ENCODE data around the gene GP9.

The GP9 gene

GRCh38 chr3:129050556-129051295, 9.9 kb upstream of the GP9 start:
- WGBS, 2 experiments: 90 to 92% methylated on average over 12 of the region's 12 CpGs
- Histone ChIP-seq H3K4me3 (ENCODE audit: insufficient read depth, low read depth, low read length) (no peak overlapping the region), H3K36me3 (ENCODE audit: control insufficient read depth, insufficient read depth, low read length) (no peaks in the 10 kb centered on the region), H3K4me1 (ENCODE audit: control insufficient read depth, insufficient read depth, low read length) (no peaks in the 10 kb centered on the region), H3K27me3 (ENCODE audit: control insufficient read depth, insufficient read depth, low read length, poor library complexity, severe bottlenecking) (no peaks in the 10 kb centered on the region), H3K27ac (ENCODE audit: insufficient read depth, low read depth, low read length, poor library complexity, severe bottlenecking) (no peak overlapping the region), H3K9me3 (ENCODE audit: control insufficient read depth, low read length) (no peaks in the 10 kb centered on the region)

GRCh38 chr3:129051871-129052340, 8.7 kb upstream of the GP9 start:
- Histone ChIP-seq H3K36me3 (ENCODE audit: control insufficient read depth, insufficient read depth, low read length) (no peaks in the 10 kb centered on the region), H3K27ac (ENCODE audit: insufficient read depth, low read depth, low read length, poor library complexity, severe bottlenecking) (no peak overlapping the region)
- WGBS, 2 experiments: 85 to 90% methylated on average over 5 of the region's 5 CpGs

GRCh38 chr3:129052675-129053074, 7.9 kb upstream of the GP9 start:
- Histone ChIP-seq H3K4me1 (ENCODE audit: control insufficient read depth, insufficient read depth, low read length) (no peaks in the 10 kb centered on the region), H3K27ac (ENCODE audit: insufficient read depth, low read depth, low read length, poor library complexity, severe bottlenecking) (no peak overlapping the region), H3K4me3 (ENCODE audit: insufficient read depth, low read depth, low read length) (no peak overlapping the region), H3K9me3 (ENCODE audit: control insufficient read depth, low read length) (no peaks in the 10 kb centered on the region), H3K27me3 (ENCODE audit: control insufficient read depth, insufficient read depth, low read length, poor library complexity, severe bottlenecking) (no peaks in the 10 kb centered on the region), H3K36me3 (ENCODE audit: control insufficient read depth, insufficient read depth, low read length) (no peaks in the 10 kb centered on the region)
- WGBS, 2 experiments: 94 to 95% methylated on average over 5 to 6 of the region's 6 CpGs

More at GRCh38 chr3:129051871-129052340, 8.7 kb upstream of the GP9 start:
- H3K4me1 ChIP-seq (ENCODE audit: control insufficient read depth, insufficient read depth, low read length): no peaks in the 10 kb centered on the region
- no peaks in the 10 kb centered on the region for H3K9me3 ChIP-seq (ENCODE audit: control insufficient read depth, low read length)
- H3K27me3 ChIP-seq (ENCODE audit: control insufficient read depth, insufficient read depth, low read length, poor library complexity, severe bottlenecking): no peaks in the 10 kb centered on the region
- H3K4me3 ChIP-seq (ENCODE audit: insufficient read depth, low read depth, low read length): no peak overlapping the region

GRCh38 chr3:129054605-129055104, 5.9 kb upstream of the GP9 start:
- no peak overlapping the region for H3K4me3 ChIP-seq (ENCODE audit: insufficient read depth, low read depth, low read length)
- no peaks in the 10 kb centered on the region for H3K27me3 ChIP-seq (ENCODE audit: control insufficient read depth, insufficient read depth, low read length, poor library complexity, severe bottlenecking)
- 92 to 94% methylated on average over 3 of the region's 3 CpGs for WGBS, 2 experiments
- H3K9me3 ChIP-seq (ENCODE audit: control insufficient read depth, low read length): no peaks in the 10 kb centered on the region
- H3K36me3 ChIP-seq (ENCODE audit: control insufficient read depth, insufficient read depth, low read length): no peaks in the 10 kb centered on the region
- H3K27ac ChIP-seq (ENCODE audit: insufficient read depth, low read depth, low read length, poor library complexity, severe bottlenecking): no peak overlapping the region
- H3K4me1 ChIP-seq (ENCODE audit: control insufficient read depth, insufficient read depth, low read length): no peaks in the 10 kb centered on the region

- 82 to 84% methylated on average over 9 of the region's 9 CpGs for WGBS, 2 experiments
- Histone ChIP-seq H3K9me3 (ENCODE audit: control insufficient read depth, low read length) (no peaks in the 10 kb centered on the region), H3K36me3 (ENCODE audit: control insufficient read depth, insufficient read depth, low read length) (no peaks in the 10 kb centered on the region), H3K27me3 (ENCODE audit: control insufficient read depth, insufficient read depth, low read length, poor library complexity, severe bottlenecking) (no peaks in the 10 kb centered on the region), H3K4me3 (ENCODE audit: insufficient read depth, low read depth, low read length) (no peak overlapping the region), H3K27ac (ENCODE audit: insufficient read depth, low read depth, low read length, poor library complexity, severe bottlenecking) (no peak overlapping the region), H3K4me1 (ENCODE audit: control insufficient read depth, insufficient read depth, low read length) (no peaks in the 10 kb centered on the region)
Measured at GRCh38 chr3:129056451-129057173, 4.0 kb upstream of the GP9 start.

- H3K4me1 ChIP-seq (ENCODE audit: control insufficient read depth, insufficient read depth, low read length): no peaks in the 10 kb centered on the region
- H3K27me3 ChIP-seq (ENCODE audit: control insufficient read depth, insufficient read depth, low read length, poor library complexity, severe bottlenecking): no peaks in the 10 kb centered on the region
- 94 to 95% methylated on average over 4 of the region's 4 CpGs for WGBS, 2 experiments
- H3K4me3 ChIP-seq (ENCODE audit: insufficient read depth, low read depth, low read length): no peak overlapping the region
- no peaks in the 10 kb centered on the region for H3K9me3 ChIP-seq (ENCODE audit: control insufficient read depth, low read length)
- H3K36me3 ChIP-seq (ENCODE audit: control insufficient read depth, insufficient read depth, low read length): no peaks in the 10 kb centered on the region
- H3K27ac ChIP-seq (ENCODE audit: insufficient read depth, low read depth, low read length, poor library complexity, severe bottlenecking): no peak overlapping the region
Measured at GRCh38 chr3:129057249-129057648, 3.3 kb upstream of the GP9 start.

- H3K4me1 ChIP-seq (ENCODE audit: control insufficient read depth, insufficient read depth, low read length): no peaks in the 10 kb centered on the region
- H3K36me3 ChIP-seq (ENCODE audit: control insufficient read depth, insufficient read depth, low read length): no peaks in the 10 kb centered on the region
- H3K9me3 ChIP-seq (ENCODE audit: control insufficient read depth, low read length): no peaks in the 10 kb centered on the region
- 86 to 89% methylated on average over 4 of the region's 4 CpGs for WGBS, 2 experiments
- no peaks in the 10 kb centered on the region for H3K27me3 ChIP-seq (ENCODE audit: control insufficient read depth, insufficient read depth, low read length, poor library complexity, severe bottlenecking)
- no peak overlapping the region for H3K4me3 ChIP-seq (ENCODE audit: insufficient read depth, low read depth, low read length)
- H3K27ac ChIP-seq (ENCODE audit: insufficient read depth, low read depth, low read length, poor library complexity, severe bottlenecking): no peak overlapping the region
Measured at GRCh38 chr3:129058441-129059200, 2.0 kb upstream of the GP9 start.

- WGBS, 2 experiments: 91 to 92% methylated on average over 11 of the region's 11 CpGs
- no peaks in the 10 kb centered on the region for H3K27me3 ChIP-seq (ENCODE audit: control insufficient read depth, insufficient read depth, low read length, poor library complexity, severe bottlenecking)
- no peaks in the 10 kb centered on the region for H3K36me3 ChIP-seq (ENCODE audit: control insufficient read depth, insufficient read depth, low read length)
- no peak overlapping the region for H3K4me3 ChIP-seq (ENCODE audit: insufficient read depth, low read depth, low read length)
- H3K4me1 ChIP-seq (ENCODE audit: control insufficient read depth, insufficient read depth, low read length): no peaks in the 10 kb centered on the region
- H3K27ac ChIP-seq (ENCODE audit: insufficient read depth, low read depth, low read length, poor library complexity, severe bottlenecking): no peak overlapping the region
- no peaks in the 10 kb centered on the region for H3K9me3 ChIP-seq (ENCODE audit: control insufficient read depth, low read length)
Measured at GRCh38 chr3:129059311-129059958, 1.1 kb upstream of the GP9 start.

- Histone ChIP-seq H3K4me1 (ENCODE audit: control insufficient read depth, insufficient read depth, low read length) (no peaks in the 10 kb centered on the region), H3K27me3 (ENCODE audit: control insufficient read depth, insufficient read depth, low read length, poor library complexity, severe bottlenecking) (no peaks in the 10 kb centered on the region), H3K36me3 (ENCODE audit: control insufficient read depth, insufficient read depth, low read length) (no peaks in the 10 kb centered on the region), H3K9me3 (ENCODE audit: control insufficient read depth, low read length) (no peaks in the 10 kb centered on the region), H3K27ac (ENCODE audit: insufficient read depth, low read depth, low read length, poor library complexity, severe bottlenecking) (no peak overlapping the region), H3K4me3 (ENCODE audit: insufficient read depth, low read depth, low read length) (no peak overlapping the region)
- 90 to 91% methylated on average over 19 of the region's 19 CpGs for WGBS, 2 experiments
Measured at GRCh38 chr3:129061023-129061887, 676 bp downstream of the GP9 start.

Data from ectodermal cell (in vitro differentiated cells).